SK-N-SH treated with all-trans-retinoic acid at 6 μM for 48 hours (cell line): ENCODE measurements around the gene KIF21B.

ENCODE experiments used
- ATAC-seq: fragments of 200-7000 bp; cut with Tn5 transposase; 3 replicates; pipeline ENCODE4 v1.9.1; 2020; ENCODE audit warnings: mild to moderate bottlenecking, moderate library complexity
- ARNTL ChIP-seq: fragments of 450-650 bp; formaldehyde crosslinking; IDR thresholded peaks from 2 replicates; pipeline ENCODE4 v1.5.0; 2020; ENCODE audit warnings: low read depth, mild to moderate bottlenecking, moderate library complexity, borderline replicate concordance
- BACH2 ChIP-seq: fragments of 250-450 bp; sonication (Bioruptor Pico); IDR thresholded peaks from 2 replicates; pipeline ENCODE4 v1.9.0; 2021; ENCODE audit warnings: mild to moderate bottlenecking, borderline replicate concordance
- CSDC2 ChIP-seq: fragments of 250-450 bp; sonication (Bioruptor Pico); IDR thresholded peaks from 2 replicates; pipeline ENCODE4 v1.5.0; 2020; ENCODE audit warnings: mild to moderate bottlenecking, moderate library complexity
- ESRRG ChIP-seq: fragments of 250-450 bp; sonication (Bioruptor Pico); IDR thresholded peaks from 2 replicates; pipeline ENCODE4 v1.6.1; 2021; ENCODE audit warnings: mild to moderate bottlenecking
- GLIS3 ChIP-seq: fragments of 250-450 bp; sonication (Bioruptor Pico); IDR thresholded peaks from 2 replicates; pipeline ENCODE4 v1.5.0; 2020; ENCODE audit warnings: mild to moderate bottlenecking, moderate library complexity
- ISL1 ChIP-seq: fragments of 250-450 bp; sonication (Bioruptor Pico); IDR thresholded peaks from 2 replicates; pipeline ENCODE4 v2.1.2; 2022; ENCODE audit warnings: mild to moderate bottlenecking, moderate library complexity
- OSR1 ChIP-seq: fragments of 250-450 bp; sonication (Bioruptor Pico); IDR thresholded peaks from 2 replicates; pipeline ENCODE4 v1.8.0; 2022; ENCODE audit warnings: moderate library complexity, mild to moderate bottlenecking, inconsistent platforms
- PATZ1 ChIP-seq: fragments of 250-450 bp; sonication (Bioruptor Pico); IDR thresholded peaks from 2 replicates; pipeline ENCODE4 v1.8.0; 2020; ENCODE audit warnings: mild to moderate bottlenecking, moderate library complexity, borderline replicate concordance
- PPARA ChIP-seq: fragments of 250-450 bp; sonication (Bioruptor Pico); IDR thresholded peaks from 2 replicates; pipeline ENCODE4 v1.5.0; 2020; ENCODE audit warnings: mild to moderate bottlenecking, borderline replicate concordance
- RARB ChIP-seq: fragments of 250-450 bp; sonication (Bioruptor Pico); IDR thresholded peaks from 2 replicates; pipeline ENCODE4 v1.8.0; 2021; ENCODE audit warnings: mild to moderate bottlenecking, moderate library complexity
- SNAI2 ChIP-seq: fragments of 250-450 bp; sonication (Bioruptor Pico); IDR thresholded peaks from 2 replicates; pipeline ENCODE4 v1.5.0; 2020; ENCODE audit warnings: mild to moderate bottlenecking, moderate library complexity
- TCF4 ChIP-seq: fragments of 250-450 bp; sonication (Bioruptor Pico); IDR thresholded peaks from 2 replicates; pipeline ENCODE4 v1.8.0; 2021; ENCODE audit warnings: mild to moderate bottlenecking, moderate library complexity, borderline replicate concordance
- TOX ChIP-seq: fragments of 250-450 bp; sonication (Bioruptor Pico); IDR thresholded peaks from 2 replicates; pipeline ENCODE4 v1.8.0; 2021; ENCODE audit warnings: mild to moderate bottlenecking, moderate library complexity, borderline replicate concordance
- TSHZ2 ChIP-seq: fragments of 250-450 bp; sonication (Bioruptor Pico); IDR thresholded peaks from 2 replicates; pipeline ENCODE4 v1.5.0; 2020; ENCODE audit warnings: mild to moderate bottlenecking, moderate library complexity
- ZC3H10 ChIP-seq: fragments of 250-450 bp; sonication (Bioruptor Pico); IDR thresholded peaks from 2 replicates; pipeline ENCODE4 v1.5.1; 2021; ENCODE audit warnings: mild to moderate bottlenecking, moderate library complexity
- ZFP30 ChIP-seq: fragments of 450-650 bp; formaldehyde crosslinking; IDR thresholded peaks from 2 replicates; pipeline ENCODE4 v1.5.0; 2022; ENCODE audit warnings: mild to moderate bottlenecking, moderate library complexity
- ZNF565 ChIP-seq: fragments of 450-650 bp; formaldehyde crosslinking; conservative IDR thresholded peaks from 2 replicates; pipeline ENCODE4 v1.5.0; 2020; ENCODE audit warnings: low read depth, mild to moderate bottlenecking, moderate library complexity
- ZNF70 ChIP-seq: fragments of 450-650 bp; formaldehyde crosslinking; IDR thresholded peaks from 2 replicates; pipeline ENCODE4 v1.5.0; 2020; ENCODE audit warnings: mild to moderate bottlenecking, moderate library complexity
- ZNF8 ChIP-seq: fragments of 450-650 bp; formaldehyde crosslinking; IDR thresholded peaks from 2 replicates; pipeline ENCODE4 v1.5.0; 2020; ENCODE audit warnings: mild to moderate bottlenecking, moderate library complexity
- TF ChIP-seq, protein P1 (sequence below): fragments of 250-450 bp; sonication (Bioruptor Pico); IDR thresholded peaks from 2 replicates; pipeline ENCODE4 v1.5.1; 2021; ENCODE audit warnings: mild to moderate bottlenecking, moderate library complexity

Gene KIF21B

DNA sequence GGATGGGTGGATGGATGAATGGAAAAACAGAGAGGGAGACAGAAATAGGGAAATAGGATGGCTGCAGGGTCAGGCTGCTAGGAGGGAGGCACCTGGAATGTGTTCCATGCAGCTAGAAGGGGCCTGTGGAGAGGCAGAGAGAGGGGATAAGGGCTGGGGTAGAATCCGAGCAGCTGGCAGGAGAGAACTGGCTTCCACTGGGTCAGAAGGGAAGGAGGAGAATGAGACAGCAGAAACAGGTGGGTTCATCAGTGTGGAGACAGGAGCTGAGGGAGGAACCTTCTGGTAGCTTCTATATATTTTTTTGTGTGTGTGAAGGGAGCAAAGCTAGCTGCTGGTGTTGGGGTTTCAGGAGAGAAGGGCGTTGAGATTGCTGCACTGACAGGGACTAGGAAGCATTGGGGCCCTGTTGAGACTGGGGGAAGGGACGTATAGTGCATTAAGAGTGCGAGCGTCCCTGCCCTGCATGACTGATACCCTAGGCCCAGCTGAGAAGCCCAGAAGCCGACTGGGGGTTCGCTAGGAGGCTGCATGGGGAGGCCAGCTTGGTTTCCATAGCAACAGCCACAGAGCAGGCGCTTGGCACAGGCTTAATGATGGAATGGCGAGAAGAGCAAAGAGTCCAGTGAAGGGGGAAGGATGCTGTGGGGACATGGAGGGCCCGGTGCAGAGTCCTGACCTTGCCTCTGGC is 14.8 kb upstream of the KIF21B start:
- TF ChIP-seq ISL1 (CRISPR knock-in tag) (no peak), ZC3H10 (CRISPR knock-in tag) (no peak), ARNTL (CRISPR knock-in tag) (no peak), ESRRG (CRISPR knock-in tag) (no peak), SNAI2 (CRISPR knock-in tag) (no peak)
- ATAC-seq, result no peak

DNA sequence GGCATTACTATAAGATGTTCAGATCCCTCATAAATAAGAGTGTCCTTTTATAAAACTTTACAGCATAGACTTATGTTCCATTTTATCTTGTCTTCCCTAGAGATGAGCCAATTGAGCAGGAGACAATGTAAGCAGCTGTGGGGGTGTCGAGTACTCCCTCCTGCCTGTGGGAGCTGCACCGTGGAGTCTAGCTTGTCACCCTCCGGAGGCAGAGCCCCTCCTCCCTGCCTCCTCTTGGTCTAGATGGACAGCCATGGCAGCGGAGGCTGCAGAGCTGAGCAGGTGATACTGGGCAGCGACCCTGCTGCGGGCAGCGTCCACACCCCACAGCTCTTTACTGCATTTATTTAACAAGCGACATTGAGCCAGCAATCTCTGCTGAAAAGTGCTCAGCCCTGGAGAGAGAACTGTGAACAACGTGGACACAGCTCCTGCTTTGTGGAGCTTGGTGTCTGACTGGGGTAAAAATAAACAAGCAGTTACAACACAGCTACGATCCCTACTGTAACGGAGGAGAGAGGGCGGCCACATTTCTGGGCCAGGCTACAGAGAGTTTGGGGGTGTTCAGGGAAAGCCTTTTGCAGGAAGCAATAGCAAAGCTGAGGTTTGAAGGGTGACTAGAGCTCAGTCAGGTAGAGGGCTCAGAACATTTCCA is 12.8 kb upstream of the KIF21B start:
- TF ChIP-seq ZNF565 (CRISPR knock-in tag) (no peak), PPARA (CRISPR knock-in tag) (no peak), ESRRG (CRISPR knock-in tag) (no peak), OSR1 (CRISPR knock-in tag) (no peak)
- ATAC-seq, result no peak

DNA sequence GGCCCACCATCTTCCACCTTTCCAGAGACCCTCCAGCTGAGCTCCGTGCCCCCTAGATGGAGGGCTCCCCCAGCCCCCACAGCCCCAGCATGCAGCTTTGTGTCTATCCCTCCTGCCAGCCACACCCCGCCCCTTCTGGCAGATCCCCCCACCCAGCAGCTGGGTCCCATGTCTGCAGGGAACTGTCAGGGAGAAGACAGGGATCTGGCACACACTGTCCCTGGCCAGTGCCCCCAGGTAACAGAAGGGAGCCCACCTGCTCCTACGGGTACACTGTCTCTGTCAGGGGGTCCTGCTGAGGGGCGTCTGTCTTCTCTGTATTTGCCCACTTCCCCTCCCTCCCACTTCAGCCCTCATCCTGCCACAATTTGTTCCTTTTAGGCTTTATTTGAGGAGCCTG is 11.2 kb upstream of the KIF21B start:
- no peak for ATAC-seq

GRCh38 chr1:201032408-201032807 is 8.9 kb upstream of the KIF21B start:
- no peak for ATAC-seq

More for the DNA sequence above, 11.2 kb upstream of the KIF21B start:
- TF ChIP-seq TSHZ2 (CRISPR knock-in tag), result no peak
- no peak for TF ChIP-seq ESRRG (CRISPR knock-in tag)
- no peak for TF ChIP-seq TOX (CRISPR knock-in tag)
- TF ChIP-seq ZC3H10 (CRISPR knock-in tag), result no peak
- no peak for TF ChIP-seq OSR1 (CRISPR knock-in tag)
- TF ChIP-seq RARB (CRISPR knock-in tag), result no peak
- no peak for TF ChIP-seq ARNTL (CRISPR knock-in tag)
- TF ChIP-seq BACH2 (CRISPR knock-in tag), result no peak

GRCh38 chr1:201028461-201028889 is 5.0 kb upstream of the KIF21B start:
- ATAC-seq, result no peak
- TF ChIP-seq ARNTL (CRISPR knock-in tag) (no peak), TSHZ2 (CRISPR knock-in tag) (no peak), SNAI2 (CRISPR knock-in tag) (no peak), PPARA (CRISPR knock-in tag) (no peak), ESRRG (CRISPR knock-in tag) (no peak), CSDC2 (CRISPR knock-in tag) (no peak), GLIS3 (CRISPR knock-in tag) (no peak), ZFP30 (CRISPR knock-in tag) (no peak)
- TF ChIP-seq, protein P1, sequence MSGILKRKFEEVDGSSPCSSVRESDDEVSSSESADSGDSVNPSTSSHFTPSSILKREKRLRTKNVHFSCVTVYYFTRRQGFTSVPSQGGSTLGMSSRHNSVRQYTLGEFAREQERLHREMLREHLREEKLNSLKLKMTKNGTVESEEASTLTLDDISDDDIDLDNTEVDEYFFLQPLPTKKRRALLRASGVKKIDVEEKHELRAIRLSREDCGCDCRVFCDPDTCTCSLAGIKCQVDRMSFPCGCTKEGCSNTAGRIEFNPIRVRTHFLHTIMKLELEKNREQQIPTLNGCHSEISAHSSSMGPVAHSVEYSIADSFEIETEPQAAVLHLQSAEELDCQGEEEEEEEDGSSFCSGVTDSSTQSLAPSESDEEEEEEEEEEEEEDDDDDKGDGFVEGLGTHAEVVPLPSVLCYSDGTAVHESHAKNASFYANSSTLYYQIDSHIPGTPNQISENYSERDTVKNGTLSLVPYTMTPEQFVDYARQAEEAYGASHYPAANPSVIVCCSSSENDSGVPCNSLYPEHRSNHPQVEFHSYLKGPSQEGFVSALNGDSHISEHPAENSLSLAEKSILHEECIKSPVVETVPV (CRISPR knock-in tag), result no peak

More at GRCh38 chr1:201032408-201032807, 8.9 kb upstream of the KIF21B start:
- TF ChIP-seq ZNF8 (no peak), TOX (CRISPR knock-in tag) (no peak), RARB (CRISPR knock-in tag) (no peak), GLIS3 (CRISPR knock-in tag) (no peak), PPARA (CRISPR knock-in tag) (no peak), TCF4 (CRISPR knock-in tag) (no peak), ESRRG (CRISPR knock-in tag) (no peak), OSR1 (CRISPR knock-in tag) (no peak), ISL1 (CRISPR knock-in tag) (no peak), ZNF565 (CRISPR knock-in tag) (no peak), ZNF70 (CRISPR knock-in tag) (no peak), ZC3H10 (CRISPR knock-in tag) (no peak), PATZ1 (no peak), SNAI2 (CRISPR knock-in tag) (no peak)
